PC-9 (cell line): ENCODE measurements around the gene ERC2. TPM values are rescaled to one million over a fixed set of nuclear protein-coding genes. Genes with fewer than 3 reads are reported as not detected.

Source experiments
- BruUV-seq: library from RNA; stranded (reverse); fragments of 400-500 nt; replicated peaks from 2 replicates; lab custom pipeline; 2021; lab: Mats Ljungman, UMichigan
- CTCF ChIA-PET: fragments of 300-600 bp; sonication (Branson Sonifier 250); formaldehyde crosslinking; loops from one replicate; lab custom pipeline; 2022; ENCODE audit warnings: antibody characterized with exemption; lab: Charles Lee
- POLR2A ChIA-PET: fragments of 300-600 bp; sonication (Branson Sonifier 250); formaldehyde crosslinking; loops from one replicate; lab custom pipeline; 2022; ENCODE audit warnings: antibody characterized with exemption; ENCODE audit not compliant: unreplicated experiment; lab: Charles Lee
- DNase-seq, 2 experiments: peaks; one replicate each; pipeline versions ENCODE4 v3.0.0 to v3.0.0-alpha.2; 2015 to 2022; ENCODE audit warnings: mixed read lengths in 1 of 2
- H2AFZ ChIP-seq: fragments of 200-600 bp; sonication (generic); 2 replicates; pipeline ENCODE4 v1.8.1; 2017; ENCODE audit warnings: antibody characterized with exemption
- H3F3A ChIP-seq: fragments of 200-600 bp; sonication (generic); 2 replicates; pipeline ENCODE4 v1.8.1; 2017; ENCODE audit warnings: antibody characterized with exemption, mild to moderate bottlenecking, low read depth; ENCODE audit not compliant: insufficient read depth
- H3K27ac ChIP-seq: fragments of 200-600 bp; sonication (generic); 2 replicates; pipeline ENCODE4 v1.6.1; 2016; ENCODE audit warnings: mixed run types
- H3K27me3 ChIP-seq: fragments of 200-600 bp; sonication (generic); 2 replicates; pipeline ENCODE4 v1.6.1; 2016; ENCODE audit warnings: low read depth, mixed run types; ENCODE audit not compliant: insufficient read depth
- H3K36me3 ChIP-seq: fragments of 200-600 bp; sonication (generic); 2 replicates; pipeline ENCODE4 v1.6.1; 2016; ENCODE audit warnings: low read depth, mixed run types
- H3K4me1 ChIP-seq: fragments of 200-600 bp; sonication (generic); replicated peaks from 2 replicates; pipeline ENCODE4 v1.6.1; 2016; ENCODE audit warnings: mixed run types; ENCODE audit not compliant: insufficient read depth
- H3K4me2 ChIP-seq: fragments of 200-600 bp; sonication (generic); 2 replicates; pipeline ENCODE4 v1.6.1; 2017; ENCODE audit warnings: mixed run types
- H3K4me3 ChIP-seq: fragments of 200-600 bp; sonication (generic); 2 replicates; pipeline ENCODE4 v1.6.1; 2016; ENCODE audit warnings: mixed run types
- H3K79me2 ChIP-seq: fragments of 200-600 bp; sonication (generic); 2 replicates; pipeline ENCODE4 v1.6.1; 2017; ENCODE audit warnings: low read depth, mixed run types
- H3K9me2 ChIP-seq: fragments of 200-600 bp; sonication (generic); 2 replicates; pipeline ENCODE4 v1.8.1; 2017; ENCODE audit warnings: mild to moderate bottlenecking; ENCODE audit not compliant: insufficient read depth
- H3K9me3 ChIP-seq: fragments of 200-600 bp; sonication (generic); 2 replicates; pipeline ENCODE4 v1.8.1; 2016; ENCODE audit warnings: low read depth; ENCODE audit not compliant: insufficient read depth
- H4K20me1 ChIP-seq: fragments of 200-600 bp; sonication (generic); 2 replicates; pipeline ENCODE4 v1.8.1; 2017; ENCODE audit not compliant: insufficient read depth
- CTCF ChIP-seq: fragments of 200-600 bp; sonication (generic); conservative IDR thresholded peaks from 2 replicates; pipeline ENCODE4 v1.6.1; 2017; ENCODE audit warnings: mixed run types, antibody characterized with exemption, mild to moderate bottlenecking, moderate library complexity
- EZH2 ChIP-seq: fragments of 200-600 bp; sonication (generic); IDR thresholded peaks from 2 replicates; pipeline ENCODE4 v1.8.0; 2017; ENCODE audit warnings: antibody characterized with exemption, low read depth
- intact Hi-C: fragments of 100-400 bp; cut with micrococcal nuclease; formaldehyde crosslinking; loops from one replicate; pipeline ENCODE4 v1.10.0; 2022; ENCODE audit not compliant: unreplicated experiment
- total RNA-seq: library from RNA; stranded (reverse); gene quantifications from 2 replicates; pipeline ENCODE4 v1.2.3, GENCODE V29; 2021

Gene ERC2
- total RNA-seq, 1 experiment from 2014 or later: 1.4 TPM

DNA sequence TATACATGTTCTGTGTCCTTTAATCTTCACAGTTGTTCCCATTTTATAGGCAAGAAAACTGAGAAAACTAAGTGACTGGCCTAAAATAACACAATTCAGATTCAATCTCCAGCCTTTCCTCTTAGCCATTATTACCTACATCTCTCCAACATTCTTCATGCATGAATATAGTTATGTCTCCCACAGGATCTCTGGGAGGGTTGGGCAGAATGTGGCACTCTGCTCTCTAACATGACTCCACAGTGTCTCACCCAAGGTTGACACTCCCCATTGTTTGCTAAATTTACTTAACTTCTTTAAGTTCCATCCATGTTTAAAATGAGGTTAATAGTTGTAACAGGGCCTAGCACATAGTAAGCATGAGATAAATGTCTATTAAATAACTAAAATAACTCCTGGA is 276.3 kb downstream of the ERC2 start:
- Histone ChIP-seq H3K9me3 (no peaks in the 10 kb centered on the region), H3K36me3 (no peaks in the 10 kb centered on the region), H3F3A (no peaks in the 10 kb centered on the region), H3K4me1 (no peaks in the 10 kb centered on the region), H3K4me3 (no peak overlapping the region), H4K20me1 (no peaks in the 10 kb centered on the region), H2AFZ (no peak overlapping the region), H3K79me2 (no peaks in the 10 kb centered on the region), H3K27me3 (peaks cover 16% of the 10 kb centered on the region; the same call in 1 of the 2 replicates), H3K9me2 (no peaks in the 10 kb centered on the region), H3K4me2 (no peak overlapping the region), H3K27ac (no peak overlapping the region)
- ChIA-PET POLR2A (no interaction called here), CTCF (no interaction called here)
- no peak for DNase-seq
- no TSS peak for BruUV-seq
- TF ChIP-seq EZH2 (no peak), CTCF (no peak)
- intact Hi-C loops: no loop called here

- BruUV-seq: no TSS peak
- no peaks in the 10 kb centered on the region for H3K9me2 ChIP-seq
- no peaks in the 10 kb centered on the region for H3K79me2 ChIP-seq
- H3F3A ChIP-seq: no peaks in the 10 kb centered on the region
- H3K27me3 ChIP-seq: peaks cover 17% of the 10 kb centered on the region; the same call in 1 of the 2 replicates
- ChIA-PET CTCF (no interaction called here), POLR2A (no interaction called here)
- no peaks in the 10 kb centered on the region for H3K9me3 ChIP-seq
- H3K4me3 ChIP-seq: no peak overlapping the region
- no peaks in the 10 kb centered on the region for H3K4me1 ChIP-seq
- DNase-seq: no peak
- H3K36me3 ChIP-seq: no peaks in the 10 kb centered on the region
- H4K20me1 ChIP-seq: no peaks in the 10 kb centered on the region
- H3K27ac ChIP-seq: no peak overlapping the region
- no peak for TF ChIP-seq EZH2
- no peak for TF ChIP-seq CTCF
- no peak overlapping the region for H2AFZ ChIP-seq
- H3K4me2 ChIP-seq: no peak overlapping the region
- intact Hi-C loops: no loop called here
Measured at GRCh38 chr3:56190771-56191305, 277.4 kb downstream of the ERC2 start.

DNA sequence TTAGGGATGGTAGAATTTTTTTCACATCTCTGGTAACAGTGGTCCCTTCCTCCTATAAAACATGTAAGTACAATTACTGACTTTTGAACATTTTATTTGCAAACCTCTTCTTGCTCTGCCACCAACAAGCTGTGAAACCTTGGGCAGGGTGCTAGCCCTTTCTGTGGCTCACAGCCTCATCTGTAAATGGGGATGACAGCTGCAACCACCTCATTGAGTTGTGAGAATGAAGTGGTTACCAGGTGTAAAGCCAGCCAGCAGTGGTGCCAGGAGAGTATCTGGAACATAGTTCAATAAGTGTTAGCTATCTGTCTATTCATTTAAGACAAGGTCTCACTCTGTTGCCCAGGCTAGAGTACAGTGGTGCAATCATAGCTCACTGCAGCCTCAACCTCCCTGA is 278.1 kb downstream of the ERC2 start:
- Histone ChIP-seq H3K36me3 (no peaks in the 10 kb centered on the region), H3K27me3 (peaks cover 17% of the 10 kb centered on the region; the same call in 1 of the 2 replicates), H3F3A (no peaks in the 10 kb centered on the region), H3K27ac (no peak overlapping the region), H3K4me1 (no peaks in the 10 kb centered on the region), H3K4me3 (no peak overlapping the region), H3K79me2 (no peaks in the 10 kb centered on the region), H3K9me2 (no peaks in the 10 kb centered on the region), H3K9me3 (no peaks in the 10 kb centered on the region), H3K4me2 (no peak overlapping the region), H4K20me1 (no peaks in the 10 kb centered on the region), H2AFZ (no peak overlapping the region)
- TF ChIP-seq CTCF (no peak), EZH2 (no peak)
- BruUV-seq: no TSS peak
- ChIA-PET CTCF (no interaction called here), POLR2A (no interaction called here)
- intact Hi-C loops: no loop called here
- no peak for DNase-seq
